Measurements from ENCODE around the gene ARL6. TPM values are rescaled to one million over a fixed set of nuclear protein-coding genes. Genes with fewer than 3 reads are reported as not detected.
"Not testable (repeated sequence)": the region's sequence is repeated elsewhere in the genome, so short reads cannot be mapped to it uniquely, and the experiment has no call there.

The ARL6 gene
- total RNA-seq, 1 donor from 2014 or later: 6.2 TPM

DNA sequence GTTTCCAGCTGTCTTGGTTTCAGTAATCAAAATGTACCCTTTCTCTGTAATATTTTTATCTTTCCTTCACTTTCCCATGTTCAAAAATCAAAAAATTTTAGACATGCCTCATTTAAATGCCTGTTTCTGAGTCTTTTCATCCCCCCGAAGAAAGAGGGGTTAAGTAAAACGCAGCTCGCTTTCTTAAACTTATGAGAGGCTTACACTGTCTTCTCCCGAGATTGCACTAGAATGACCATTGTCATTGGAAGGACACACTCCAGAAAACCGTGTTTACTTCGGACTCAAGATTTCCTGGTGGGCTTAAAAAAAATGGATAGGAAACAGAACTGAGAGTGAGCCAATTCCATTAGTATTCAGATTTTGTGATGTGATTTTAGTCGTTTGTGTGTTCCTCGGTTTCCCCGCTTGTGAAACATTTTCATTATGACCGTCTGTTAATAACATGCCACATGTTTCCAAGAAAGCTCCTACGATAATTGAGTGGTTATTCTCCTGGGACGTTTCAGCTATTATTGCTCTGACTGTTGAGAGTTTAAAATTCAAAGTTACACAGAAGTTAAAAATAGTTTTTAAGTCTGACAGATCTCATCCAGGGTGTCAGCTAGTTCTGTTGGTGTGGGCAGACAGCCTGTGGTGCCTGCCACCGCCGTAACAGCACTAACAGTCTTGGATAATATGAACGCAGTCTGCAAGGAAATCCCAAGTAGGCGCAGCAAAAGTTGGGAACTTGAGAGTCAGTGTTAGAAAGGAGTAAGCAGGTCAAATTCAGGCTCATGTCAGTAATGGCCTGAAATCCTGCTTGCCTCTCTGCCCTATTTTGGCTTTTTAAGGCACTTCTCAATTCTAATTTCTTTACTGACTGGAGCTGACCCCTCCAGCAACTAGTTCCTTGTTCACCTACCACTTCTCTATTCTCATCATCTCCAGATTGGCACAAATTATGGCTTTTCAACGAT lies 58.8 kb downstream of the ARL6 start:
- peak overlapping the region; percentile 92 for H3K27ac Mint-ChIP-seq
- DNase-seq (ENCODE audit: low spot score): no peak
- peaks cover 40% of the 10 kb centered on the region for H3K4me1 Mint-ChIP-seq (ENCODE audit: low read depth)
- H3K4me3 Mint-ChIP-seq: peak overlapping the region; percentile 99
- peaks cover 31% of the 10 kb centered on the region for H3K27me3 Mint-ChIP-seq (ENCODE audit: insufficient read depth)
- peaks cover 3% of the 10 kb centered on the region for H3K36me3 Mint-ChIP-seq (ENCODE audit: low read depth)
- intact Hi-C loops (cut with micrococcal nuclease): loop anchor here (10.0 kb wide), 1 partner anchor 701 kb away; the partner anchor contains the start of gene CLDND1
- no peaks in the 10 kb centered on the region for H3K9me3 Mint-ChIP-seq

DNA sequence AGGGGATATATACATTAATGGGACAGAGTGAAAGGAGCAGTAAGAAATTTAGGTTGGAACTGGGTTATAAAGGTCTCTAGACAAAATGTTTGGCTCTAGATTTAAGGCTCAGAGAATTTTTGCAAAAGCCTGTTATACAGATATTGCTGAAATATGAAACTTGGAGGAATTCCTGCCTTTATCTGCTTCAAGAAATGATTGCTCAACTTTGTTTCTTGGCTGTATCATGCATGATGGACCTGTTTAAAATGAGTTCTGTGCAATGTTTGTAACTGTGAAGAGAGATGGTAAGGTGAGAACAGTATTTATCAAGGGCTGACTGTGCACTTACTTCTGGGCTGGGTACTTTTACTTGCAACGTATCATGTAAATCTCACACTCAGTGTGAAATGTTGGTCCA lies 60.5 kb downstream of the ARL6 start:
- DNase-seq (ENCODE audit: low spot score): no peak
- Mint-ChIP-seq H3K9me3 (no peaks in the 10 kb centered on the region), H3K27me3 (ENCODE audit: insufficient read depth) (peaks cover 26% of the 10 kb centered on the region), H3K4me3 (no peak overlapping the region), H3K27ac (no peak overlapping the region), H3K36me3 (ENCODE audit: low read depth) (peaks cover 3% of the 10 kb centered on the region), H3K4me1 (ENCODE audit: low read depth) (peaks cover 45% of the 10 kb centered on the region)
- intact Hi-C loops (cut with micrococcal nuclease): loop anchor here (10.0 kb wide), 1 partner anchor 700 kb away; the partner anchor contains the start of gene CLDND1

DNA sequence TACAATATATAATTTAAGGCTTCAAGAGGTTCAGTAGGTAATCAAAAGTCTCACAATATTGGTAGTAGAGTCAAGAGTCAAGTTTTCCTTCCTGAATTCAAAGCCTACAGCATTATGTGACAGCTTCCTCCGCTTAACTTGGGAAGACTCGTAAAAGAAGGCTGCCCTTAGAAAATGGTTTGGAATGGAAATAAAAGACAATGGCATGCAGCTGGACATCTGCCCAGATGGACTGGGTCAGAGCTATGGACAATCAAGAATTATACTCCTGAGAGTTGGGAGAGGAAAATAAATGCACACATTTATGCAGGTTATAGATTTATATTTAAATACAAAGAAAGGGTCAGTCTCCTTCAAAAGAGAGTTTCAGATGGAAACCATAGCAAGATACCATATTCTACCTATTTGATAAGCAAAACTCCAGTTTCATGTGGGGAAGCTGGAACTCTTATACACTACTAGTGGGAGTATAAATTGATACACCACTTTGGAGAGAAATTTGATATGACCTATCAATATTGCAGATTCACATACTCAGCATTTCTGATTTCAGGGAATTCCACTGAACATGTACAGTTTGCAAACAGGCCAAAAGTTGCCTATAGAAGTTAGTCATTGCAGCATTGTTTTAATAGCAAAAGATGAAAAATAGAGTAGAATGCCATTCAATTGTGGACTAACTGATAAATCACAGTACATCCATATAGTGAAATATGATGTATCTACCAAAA lies 63.3 kb downstream of the ARL6 start:
- Mint-ChIP-seq H3K9me3 (peaks cover 4% of the 10 kb centered on the region), H3K4me1 (ENCODE audit: low read depth) (peaks cover 27% of the 10 kb centered on the region), H3K27me3 (ENCODE audit: insufficient read depth) (peaks cover 23% of the 10 kb centered on the region), H3K27ac (no peak overlapping the region), H3K4me3 (no peak overlapping the region), H3K36me3 (ENCODE audit: low read depth) (peaks cover 6% of the 10 kb centered on the region)
- DNase-seq (ENCODE audit: low spot score): no peak
- intact Hi-C loops (cut with micrococcal nuclease): loop anchor here (10.0 kb wide), 1 partner anchor 697 kb away; the partner anchor contains the start of gene CLDND1

DNA sequence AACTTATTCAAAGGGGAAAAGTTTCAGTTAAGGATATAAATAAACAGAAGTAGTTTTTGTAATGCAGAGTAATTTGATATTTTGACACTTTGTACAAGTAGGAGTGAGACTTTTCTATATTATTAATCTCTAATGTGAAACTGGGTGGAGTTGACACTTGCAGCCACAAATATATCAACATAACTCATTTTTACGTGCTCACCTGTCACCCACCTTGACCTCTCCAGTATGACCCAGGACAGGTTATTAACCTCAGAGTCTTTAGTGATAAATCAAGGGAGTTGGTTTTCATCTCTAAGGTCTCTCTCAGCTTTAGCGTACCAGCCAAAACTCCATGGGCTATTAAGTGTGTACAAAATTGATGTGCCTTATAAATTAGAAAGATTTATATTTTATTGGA lies 64.6 kb downstream of the ARL6 start:
- H3K4me3 Mint-ChIP-seq: no peak overlapping the region
- no peak for DNase-seq (ENCODE audit: low spot score)
- no peak overlapping the region for H3K27ac Mint-ChIP-seq
- H3K9me3 Mint-ChIP-seq: peaks cover 5% of the 10 kb centered on the region
- H3K4me1 Mint-ChIP-seq (ENCODE audit: low read depth): peaks cover 16% of the 10 kb centered on the region
- peaks cover 6% of the 10 kb centered on the region for H3K36me3 Mint-ChIP-seq (ENCODE audit: low read depth)
- H3K27me3 Mint-ChIP-seq (ENCODE audit: insufficient read depth): peaks cover 11% of the 10 kb centered on the region
- intact Hi-C loops (cut with micrococcal nuclease): loop anchor here (10.0 kb wide), 1 partner anchor 696 kb away; the partner anchor contains the start of gene CLDND1

DNA sequence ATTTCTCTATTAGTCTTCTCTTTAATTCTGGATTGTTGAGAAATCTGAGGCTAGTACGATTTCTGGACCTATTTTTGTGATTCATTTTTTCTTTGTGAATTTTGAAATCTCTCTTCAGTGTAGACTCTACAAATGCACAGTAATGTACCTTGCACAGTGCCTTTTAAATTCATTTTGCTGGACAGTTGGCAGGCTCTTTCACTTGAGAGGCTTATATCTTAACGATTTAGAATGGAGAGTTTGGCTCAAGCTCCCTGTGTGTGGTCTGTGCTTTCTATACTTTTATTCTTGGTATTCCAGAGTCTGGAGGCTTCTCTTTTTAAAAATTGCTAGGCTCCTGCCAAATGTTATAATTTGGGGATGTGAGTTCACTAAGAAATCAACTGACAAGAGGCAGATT lies 66.1 kb downstream of the ARL6 start:
- Mint-ChIP-seq H3K27ac (no peak overlapping the region), H3K4me3 (no peak overlapping the region), H3K36me3 (ENCODE audit: low read depth) (peaks cover 6% of the 10 kb centered on the region)

DNA sequence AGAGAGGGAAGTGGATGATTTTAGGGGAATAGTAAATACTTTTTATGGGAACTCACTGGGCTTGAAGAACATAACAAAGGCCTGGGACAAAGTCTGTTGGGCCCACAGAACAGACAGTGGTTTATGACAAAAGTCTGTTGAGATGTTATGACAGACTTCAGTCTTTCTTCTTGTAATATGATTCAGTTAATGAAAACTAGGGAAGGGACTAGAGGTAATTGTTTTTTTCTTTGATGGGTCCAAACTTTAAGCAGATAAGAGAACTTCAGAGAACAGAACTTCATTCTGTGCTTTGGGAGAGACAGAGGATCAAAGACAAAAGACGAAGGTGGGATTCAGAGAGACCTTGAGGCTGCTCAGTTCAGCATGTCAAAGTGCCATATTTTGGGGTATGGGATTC lies 66.6 kb downstream of the ARL6 start:
- no peak for DNase-seq (ENCODE audit: low spot score)
- Mint-ChIP-seq H3K4me1 (ENCODE audit: low read depth) (peaks cover 4% of the 10 kb centered on the region), H3K36me3 (ENCODE audit: low read depth) (peaks cover 6% of the 10 kb centered on the region), H3K9me3 (peaks cover 5% of the 10 kb centered on the region), H3K4me3 (no peak overlapping the region), H3K27ac (no peak overlapping the region), H3K27me3 (ENCODE audit: insufficient read depth) (no peaks in the 10 kb centered on the region)
- intact Hi-C loops (cut with micrococcal nuclease): no loop called here

More for the DNA sequence above, 66.1 kb downstream of the ARL6 start:
- no peak for DNase-seq (ENCODE audit: low spot score)
- Mint-ChIP-seq H3K27me3 (ENCODE audit: insufficient read depth) (no peaks in the 10 kb centered on the region), H3K4me1 (ENCODE audit: low read depth) (peaks cover 5% of the 10 kb centered on the region), H3K9me3 (peaks cover 5% of the 10 kb centered on the region)
- intact Hi-C loops (cut with micrococcal nuclease): no loop called here

DNA sequence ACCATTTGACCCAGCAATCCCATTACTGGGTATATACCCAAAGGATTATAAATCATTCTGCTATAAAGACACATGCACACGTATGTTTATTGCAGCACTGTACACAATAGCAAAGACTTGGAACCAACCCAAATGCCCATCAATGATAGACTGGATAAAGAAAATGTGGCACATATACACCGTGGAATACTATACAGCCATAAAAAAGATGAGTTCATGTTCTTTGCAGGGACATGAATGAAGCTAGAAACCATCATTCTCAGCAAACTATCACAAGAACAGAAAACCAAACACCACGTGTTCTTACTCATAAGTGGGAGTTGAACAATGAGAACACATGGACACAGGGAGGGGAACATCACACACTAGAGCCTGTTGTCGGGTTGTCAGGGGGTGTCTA lies 68.6 kb downstream of the ARL6 start:
- DNase-seq (ENCODE audit: low spot score); H3K27me3 Mint-ChIP-seq (ENCODE audit: insufficient read depth); H3K9me3 Mint-ChIP-seq; H3K27ac Mint-ChIP-seq; H3K36me3 Mint-ChIP-seq (ENCODE audit: low read depth); H3K4me3 Mint-ChIP-seq; intact Hi-C loops (cut with micrococcal nuclease): not testable (repeated sequence)
- peaks cover 11% of the 10 kb centered on the region for H3K4me1 Mint-ChIP-seq (ENCODE audit: low read depth)

DNA sequence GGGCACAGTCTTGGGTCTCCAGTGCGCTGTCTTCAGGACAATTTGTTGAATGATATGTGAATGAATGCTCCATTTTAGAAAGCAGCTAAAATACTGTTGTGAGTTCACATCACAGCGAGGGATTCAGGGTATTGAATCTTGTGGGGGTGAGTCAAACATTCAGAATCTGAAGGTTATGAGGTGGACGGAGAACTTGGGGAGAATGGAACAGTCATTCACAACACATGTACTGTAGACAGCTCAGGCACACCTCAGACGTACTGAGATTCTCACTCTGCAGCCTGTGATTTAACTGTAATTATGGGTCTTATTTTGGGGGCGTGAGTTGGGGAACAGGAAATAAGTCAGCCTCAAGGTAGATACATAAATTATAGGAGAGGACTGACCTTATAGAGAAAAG lies 71.2 kb downstream of the ARL6 start:
- no peak for DNase-seq (ENCODE audit: low spot score)
- no peak overlapping the region for H3K27ac Mint-ChIP-seq
- peaks cover 5% of the 10 kb centered on the region for H3K9me3 Mint-ChIP-seq
- peaks cover 6% of the 10 kb centered on the region for H3K36me3 Mint-ChIP-seq (ENCODE audit: low read depth)
- H3K4me3 Mint-ChIP-seq: no peak overlapping the region
- peaks cover 6% of the 10 kb centered on the region for H3K4me1 Mint-ChIP-seq (ENCODE audit: low read depth)
- intact Hi-C loops (cut with micrococcal nuclease): no loop called here
- no peaks in the 10 kb centered on the region for H3K27me3 Mint-ChIP-seq (ENCODE audit: insufficient read depth)

DNA sequence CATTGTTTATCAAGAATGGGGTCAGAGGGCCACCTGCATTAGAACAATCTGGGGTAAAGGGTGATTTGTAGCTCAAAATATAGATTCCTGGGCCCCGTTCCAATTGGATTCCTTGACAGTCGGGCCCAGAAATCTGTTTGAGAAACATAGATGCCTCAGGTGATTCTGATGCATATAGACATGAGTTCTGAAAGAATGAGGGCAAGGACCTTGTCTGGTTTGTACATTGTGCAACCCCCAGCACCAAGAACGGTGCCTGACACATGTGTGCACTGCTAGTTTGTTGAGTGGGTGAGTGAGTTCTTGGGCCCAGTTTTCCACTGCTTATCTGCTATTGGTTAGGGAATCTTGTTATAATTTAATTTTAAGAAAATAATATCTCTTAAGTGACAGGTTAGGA lies 73.8 kb downstream of the ARL6 start:
- no peak overlapping the region for H3K4me3 Mint-ChIP-seq
- H3K27me3 Mint-ChIP-seq (ENCODE audit: insufficient read depth): no peaks in the 10 kb centered on the region
- H3K27ac Mint-ChIP-seq: no peak overlapping the region
- no peaks in the 10 kb centered on the region for H3K36me3 Mint-ChIP-seq (ENCODE audit: low read depth)
- intact Hi-C loops (cut with micrococcal nuclease): no loop called here
- H3K4me1 Mint-ChIP-seq (ENCODE audit: low read depth): peaks cover 6% of the 10 kb centered on the region
- H3K9me3 Mint-ChIP-seq: no peaks in the 10 kb centered on the region
- no peak for DNase-seq (ENCODE audit: low spot score)

DNA sequence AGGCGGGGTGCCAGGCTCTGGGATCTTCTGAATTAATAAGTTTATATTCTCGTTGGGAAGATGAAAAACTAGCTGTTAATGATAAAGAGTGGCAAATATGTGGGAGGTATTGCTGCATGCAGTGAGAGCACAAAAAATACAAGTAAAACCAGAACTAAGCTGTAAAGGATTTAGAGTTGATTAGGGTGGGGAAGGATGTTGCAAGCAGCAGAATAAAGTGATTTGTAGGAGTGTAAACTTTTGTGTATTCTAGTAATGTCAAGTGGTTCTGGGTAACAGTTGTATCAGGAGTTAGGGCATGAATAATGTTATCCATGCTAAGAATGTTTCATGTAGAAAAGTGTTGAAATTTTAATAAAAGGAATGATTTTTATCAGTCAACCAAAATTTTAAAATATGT lies 75.4 kb downstream of the ARL6 start:
- intact Hi-C loops (cut with micrococcal nuclease): no loop called here
- peaks cover 2% of the 10 kb centered on the region for H3K36me3 Mint-ChIP-seq (ENCODE audit: low read depth)
- no peak overlapping the region for H3K4me3 Mint-ChIP-seq
- DNase-seq (ENCODE audit: low spot score): no peak
- H3K4me1 Mint-ChIP-seq (ENCODE audit: low read depth): peaks cover 6% of the 10 kb centered on the region
- no peaks in the 10 kb centered on the region for H3K9me3 Mint-ChIP-seq
- H3K27ac Mint-ChIP-seq: no peak overlapping the region
- H3K27me3 Mint-ChIP-seq (ENCODE audit: insufficient read depth): no peaks in the 10 kb centered on the region

DNA sequence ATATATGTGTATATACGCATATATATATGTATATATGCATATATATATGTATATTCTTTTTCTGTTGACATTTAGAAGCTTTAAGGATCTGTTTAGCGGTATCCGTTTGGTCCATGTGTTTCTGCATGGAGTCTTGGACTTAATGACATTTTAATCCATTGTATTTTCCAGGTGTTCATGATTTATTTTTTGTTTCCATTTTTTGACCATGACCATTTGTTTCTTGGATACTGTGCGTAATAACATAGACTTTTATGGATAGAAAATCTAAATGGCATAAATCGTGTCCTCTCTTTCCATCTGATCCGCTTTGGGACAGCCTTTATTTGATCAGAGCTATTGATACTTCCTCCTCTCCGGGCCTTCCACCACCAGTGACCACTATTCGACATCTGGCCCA lies 76.7 kb downstream of the ARL6 start:
- Mint-ChIP-seq H3K9me3 (no peaks in the 10 kb centered on the region), H3K27me3 (ENCODE audit: insufficient read depth) (no peaks in the 10 kb centered on the region), H3K27ac (no peak overlapping the region), H3K4me3 (no peak overlapping the region), H3K4me1 (ENCODE audit: low read depth) (peaks cover 6% of the 10 kb centered on the region), H3K36me3 (ENCODE audit: low read depth) (peaks cover 5% of the 10 kb centered on the region)
- intact Hi-C loops (cut with micrococcal nuclease): no loop called here
- DNase-seq (ENCODE audit: low spot score): no peak

DNA sequence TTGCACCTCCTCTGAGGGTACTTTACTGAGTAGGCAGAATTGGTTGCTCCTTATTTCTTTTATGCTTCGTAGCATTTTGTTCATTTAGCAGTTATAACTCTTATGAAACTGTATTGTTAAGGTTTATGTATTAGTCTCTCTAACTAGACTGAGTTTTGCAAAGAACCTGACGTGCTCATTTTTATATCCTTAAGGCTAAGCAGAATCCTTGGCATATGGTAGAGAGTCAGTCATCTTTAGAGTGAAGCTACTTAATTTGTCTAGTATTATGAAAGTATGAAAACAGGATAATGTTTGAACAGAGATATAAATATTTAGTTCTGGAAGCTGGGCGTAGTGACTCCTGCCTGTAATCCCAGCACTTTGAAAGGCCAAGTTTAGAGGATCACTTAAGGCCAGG lies 77.4 kb downstream of the ARL6 start:
- no peak for DNase-seq (ENCODE audit: low spot score)
- H3K9me3 Mint-ChIP-seq: no peaks in the 10 kb centered on the region
- H3K27me3 Mint-ChIP-seq (ENCODE audit: insufficient read depth): no peaks in the 10 kb centered on the region
- H3K36me3 Mint-ChIP-seq (ENCODE audit: low read depth): peaks cover 8% of the 10 kb centered on the region
- H3K27ac Mint-ChIP-seq: no peak overlapping the region
- no peak overlapping the region for H3K4me3 Mint-ChIP-seq
- intact Hi-C loops (cut with micrococcal nuclease): no loop called here
- H3K4me1 Mint-ChIP-seq (ENCODE audit: low read depth): peaks cover 4% of the 10 kb centered on the region

DNA sequence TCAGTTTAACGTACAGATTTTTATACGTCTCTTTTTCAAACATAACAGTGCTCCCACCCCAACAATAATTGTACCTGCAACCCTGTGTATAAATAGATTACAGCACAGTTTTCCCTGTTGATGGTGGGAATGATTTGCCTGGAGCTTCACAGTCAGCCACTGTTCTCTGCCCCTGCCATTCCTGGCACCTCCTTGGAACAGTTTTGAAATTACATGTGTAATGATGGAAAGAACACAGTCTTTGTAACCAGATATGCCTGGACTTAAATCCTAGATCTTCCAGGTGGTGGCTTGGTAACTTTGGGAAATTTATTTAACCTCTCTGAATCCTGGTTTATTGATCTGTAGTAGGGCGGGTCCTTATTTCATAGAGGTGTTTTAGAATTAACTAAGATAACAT lies 84.2 kb downstream of the ARL6 start:
- Mint-ChIP-seq H3K27ac (no peak overlapping the region), H3K4me3 (no peak overlapping the region), H3K27me3 (ENCODE audit: insufficient read depth) (no peaks in the 10 kb centered on the region), H3K36me3 (ENCODE audit: low read depth) (peaks cover 10% of the 10 kb centered on the region), H3K4me1 (ENCODE audit: low read depth) (no peaks in the 10 kb centered on the region), H3K9me3 (peaks cover 3% of the 10 kb centered on the region)
- DNase-seq (ENCODE audit: low spot score): no peak
- intact Hi-C loops (cut with micrococcal nuclease): no loop called here
